Frontal cortex (tissue), 1 donor: ENCODE measurements around the gene ATRIP. TPM values are rescaled to one million over a fixed set of nuclear protein-coding genes. Genes with fewer than 3 reads are reported as not detected.

ENCODE experiments used
- total RNA-seq: library from RNA; depleted of rRNA; stranded (reverse); fragments of >200 nt; gene quantifications from one replicate; pipeline ENCODE4 v1.2.3, GENCODE V29; 2014

The ATRIP gene
- total RNA-seq, 1 donor from 2014 or later = 7.3 TPM

Other genes starting within 250 kb of the ATRIP start
- gene CAMP, start 223.2 kb upstream of the ATRIP start, total RNA-seq = not detected
- gene ZNF589, start 205.6 kb upstream of the ATRIP start, total RNA-seq = 23.2 TPM
- gene NME6, start 145.4 kb upstream of the ATRIP start, total RNA-seq = 20.8 TPM
- not detected for gene SPINK8, start 113.1 kb upstream of the ATRIP start, total RNA-seq
- 1.6 TPM for gene FBXW12, start 74.5 kb upstream of the ATRIP start, total RNA-seq
- gene PLXNB1, start 16.7 kb upstream of the ATRIP start, total RNA-seq = 32.2 TPM
- 12.6 TPM for gene CCDC51, start 6.6 kb upstream of the ATRIP start, total RNA-seq
- gene TMA7, start 6.5 kb upstream of the ATRIP start, total RNA-seq = 99.9 TPM
- gene SHISA5, start 57.4 kb downstream of the ATRIP start, total RNA-seq = 81.1 TPM
- 22.0 TPM for gene PFKFB4, start 110.1 kb downstream of the ATRIP start, total RNA-seq
- not detected for gene UCN2, start 117.0 kb downstream of the ATRIP start, total RNA-seq
- 1.2 TPM for gene COL7A1, start 148.6 kb downstream of the ATRIP start, total RNA-seq
- 149 TPM for gene UQCRC1, start 162.9 kb downstream of the ATRIP start, total RNA-seq
- gene TMEM89, start 175.0 kb downstream of the ATRIP start, total RNA-seq = not detected
- 4.1 TPM for gene SLC26A6, start 188.7 kb downstream of the ATRIP start, total RNA-seq
- 27.7 TPM for gene CELSR3, start 216.1 kb downstream of the ATRIP start, total RNA-seq
- gene NCKIPSD, start 239.2 kb downstream of the ATRIP start, total RNA-seq = 6.1 TPM